ENCODE measurements around the gene HCFC1.

Gene HCFC1

DNA sequence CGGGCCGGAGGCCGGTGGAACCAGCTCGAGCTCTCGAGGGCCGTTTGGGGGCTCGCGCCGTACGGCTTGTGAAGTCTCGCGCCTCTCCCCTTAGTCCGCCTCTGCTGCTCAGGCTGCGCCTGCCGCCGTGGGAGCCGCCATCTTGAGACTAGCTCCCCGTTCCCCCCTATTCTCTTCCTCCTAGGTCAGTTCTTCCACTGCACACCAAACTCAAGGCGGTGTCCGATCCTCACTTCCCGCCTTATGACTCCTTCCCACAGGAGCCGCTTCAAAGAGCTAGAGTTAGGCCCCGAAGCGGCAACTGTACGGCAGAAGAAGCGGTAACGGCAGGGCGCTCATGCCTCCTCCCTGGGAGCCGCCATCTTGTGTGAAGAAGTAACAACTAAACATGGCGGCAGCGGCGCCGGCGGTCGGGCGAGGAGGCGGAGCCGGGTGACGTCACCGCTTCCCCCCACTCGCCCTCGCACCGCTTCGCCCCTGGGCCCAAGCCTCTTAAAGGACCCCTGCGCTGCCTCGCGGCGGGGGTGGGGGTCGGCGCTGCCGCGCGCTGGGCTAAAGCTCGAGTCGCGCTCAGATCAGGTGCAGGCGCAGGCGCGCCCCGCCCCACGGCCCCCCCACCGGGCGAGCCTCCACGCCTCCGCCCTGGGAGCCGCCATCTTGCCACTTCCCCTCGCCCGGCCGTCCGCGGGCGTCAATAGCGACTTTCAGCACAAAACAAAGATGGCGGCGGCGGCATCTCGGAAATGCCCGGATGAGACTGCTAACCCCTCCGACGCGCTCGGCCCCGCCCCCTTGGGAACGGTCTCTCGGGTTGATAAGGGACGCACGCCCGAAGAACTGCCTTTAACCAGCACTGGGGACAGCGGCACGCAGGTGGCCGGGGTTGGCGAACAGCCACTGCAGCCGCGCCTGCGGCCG lies at the start of gene HCFC1:
HCFC1 (minus strand) TSS at position 369 of the 918 bp plus-strand sequence. CDS start 978 bp downstream, outside the sequence.
- DNase-seq = peak; percentile 95

DNA sequence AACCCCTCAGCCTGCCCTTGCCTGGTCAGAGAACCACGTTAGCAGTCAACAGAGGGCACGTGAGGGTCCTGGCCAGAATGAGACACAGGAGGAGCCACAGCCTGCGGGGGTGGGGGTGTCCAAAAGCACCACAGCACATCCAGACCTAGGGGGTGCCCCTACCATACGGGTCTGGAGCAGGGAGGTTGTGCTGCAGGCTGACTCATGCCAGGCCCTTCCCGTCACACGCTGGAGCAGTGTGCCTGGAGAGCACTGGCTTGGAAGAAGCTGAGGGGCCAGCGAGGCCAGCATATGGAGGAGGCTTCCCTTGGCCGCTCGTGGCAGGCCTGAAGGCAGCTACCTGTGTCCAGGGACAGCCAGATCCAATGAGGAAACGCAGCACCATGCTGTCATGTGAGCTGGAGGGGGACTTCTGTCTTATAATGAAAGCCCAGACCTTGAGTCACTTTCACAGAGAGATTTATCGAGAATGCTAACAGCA lies 49.6 kb upstream of the HCFC1 start:
- DNase-seq = no peak

DNA sequence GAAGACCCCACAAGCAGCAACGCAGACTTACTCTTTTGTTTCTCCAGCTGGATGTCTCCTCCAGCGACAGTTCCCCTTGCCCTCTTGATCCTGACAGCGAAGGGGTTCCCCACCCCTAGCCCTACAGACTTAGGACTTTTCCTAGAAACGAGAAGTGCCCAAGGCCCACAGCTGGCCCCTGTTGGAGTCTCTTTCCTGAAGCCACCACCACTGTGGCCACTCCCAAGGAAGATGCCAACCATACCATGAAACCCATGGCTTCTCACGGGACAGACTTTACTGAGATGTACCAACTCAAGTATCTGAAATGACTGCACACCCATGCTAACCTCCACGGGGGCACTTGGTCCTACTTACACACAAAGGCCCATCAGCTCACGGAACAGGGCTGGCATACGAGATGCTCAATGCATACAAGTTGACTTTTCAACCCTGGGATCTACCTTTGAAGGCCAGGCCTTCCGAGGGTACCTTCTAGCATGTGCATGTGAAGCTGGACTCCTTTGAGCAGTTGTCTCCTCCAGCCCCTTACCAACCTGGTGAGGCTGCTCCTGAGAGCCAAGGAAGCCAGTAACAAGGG lies 49.0 kb upstream of the HCFC1 start:
- no peak for DNase-seq

DNA sequence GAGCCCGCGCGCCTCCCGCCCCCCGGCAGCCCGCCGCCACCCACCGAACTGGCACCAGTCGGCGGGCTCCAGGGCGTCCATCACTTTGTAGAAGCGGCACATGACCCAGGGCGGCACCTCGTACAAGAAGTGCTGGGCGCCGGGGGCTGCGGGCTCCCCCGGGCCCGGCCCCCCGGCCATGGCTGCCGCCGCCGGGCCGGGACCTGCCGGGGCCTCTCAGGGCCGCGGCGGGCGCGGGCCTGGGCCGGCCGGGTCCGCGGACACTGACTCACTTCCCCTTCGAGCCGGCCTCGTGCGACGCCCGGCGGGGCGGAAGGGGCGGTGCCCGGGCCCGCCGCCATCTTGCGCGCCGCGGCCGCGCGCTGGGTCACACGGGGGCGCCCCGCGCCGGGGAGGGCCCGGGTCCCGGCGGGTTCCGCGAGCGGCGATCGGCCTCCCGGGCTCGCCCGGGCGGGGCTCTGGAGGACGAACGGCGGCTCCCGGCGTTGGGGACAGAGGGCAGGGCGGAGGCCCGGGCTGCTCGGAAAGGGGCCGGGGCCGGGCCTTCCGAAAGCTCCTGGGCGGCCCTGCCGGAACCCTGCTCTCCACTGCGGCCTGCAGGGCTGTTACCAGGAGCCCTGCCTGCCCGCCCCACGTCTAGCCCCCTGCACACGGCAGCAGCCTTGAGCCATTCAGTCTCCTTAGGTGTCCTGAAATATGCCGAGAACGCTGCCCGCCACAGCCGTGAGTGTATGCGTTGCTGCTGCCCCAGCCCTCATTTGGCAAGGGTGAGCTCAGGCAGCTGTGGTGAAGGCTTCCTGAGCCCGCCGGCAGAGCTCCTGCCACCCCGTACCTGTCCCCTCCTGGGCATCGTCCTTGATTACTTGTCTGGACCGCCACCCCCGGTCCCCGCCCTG lies 48.3 kb upstream of the HCFC1 start, which contains the start of gene IRAK1:
IRAK1 (minus strand) TSS at position 270 of the 896 bp plus-strand sequence; CDS start at position 180, 90 bp downstream.
- DNase-seq = peak; percentile 64

DNA sequence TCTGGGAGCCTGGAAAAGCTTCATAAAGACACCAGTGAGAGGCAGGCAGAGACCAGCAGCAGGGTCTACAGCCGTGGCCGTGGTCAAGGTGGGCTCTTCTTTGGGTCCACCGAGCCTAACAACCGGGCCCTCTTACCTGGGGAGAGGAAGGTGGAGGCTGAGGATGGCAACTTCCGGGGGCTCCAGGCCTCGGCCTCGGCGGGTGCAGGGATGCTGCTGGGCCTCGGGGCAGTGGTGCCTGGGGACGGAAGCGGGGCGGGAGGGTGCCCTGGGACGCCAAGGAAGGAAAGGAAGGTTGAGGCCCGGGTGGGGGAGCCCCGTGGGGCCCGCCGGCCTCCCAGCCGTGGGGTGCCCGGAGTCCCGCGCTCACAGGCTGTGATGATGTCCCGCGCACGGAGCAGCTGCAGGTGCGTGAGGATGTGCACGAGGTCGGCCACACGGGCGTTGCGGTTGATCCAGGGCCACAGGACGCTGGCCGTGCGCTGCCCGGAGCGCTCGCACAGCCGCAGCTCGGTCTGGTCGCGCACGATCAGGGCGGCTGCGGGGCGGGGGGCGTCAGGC lies 47.5 kb upstream of the HCFC1 start:
- DNase-seq = peak; percentile 42

DNA sequence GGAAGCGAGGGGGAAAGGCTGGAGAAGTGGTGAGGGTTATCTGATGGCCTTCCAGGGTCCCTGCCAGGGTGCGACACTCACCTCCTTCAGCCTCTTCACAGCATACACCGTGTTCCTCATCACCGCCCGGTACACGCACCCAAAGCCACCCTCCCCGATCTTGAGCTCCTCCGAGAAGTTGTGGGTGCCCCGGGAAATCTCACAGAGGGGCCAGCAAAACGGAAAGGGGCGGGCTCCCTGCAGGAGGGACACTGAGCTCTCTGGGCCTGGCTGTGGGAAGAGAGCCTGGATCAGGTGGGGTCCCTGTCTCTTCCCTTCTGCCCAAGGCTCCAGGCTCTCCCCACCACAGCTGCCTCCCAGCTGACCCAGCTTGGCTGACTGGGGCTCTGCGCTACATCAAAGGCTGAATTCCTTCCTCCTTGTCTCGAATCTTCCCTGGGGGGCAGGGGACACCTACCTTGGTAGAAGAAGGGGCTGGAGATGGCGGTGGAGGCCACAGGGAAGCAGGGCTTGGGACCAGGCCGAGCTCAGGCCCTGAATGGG lies 47.0 kb upstream of the HCFC1 start:
- no peak for DNase-seq

DNA sequence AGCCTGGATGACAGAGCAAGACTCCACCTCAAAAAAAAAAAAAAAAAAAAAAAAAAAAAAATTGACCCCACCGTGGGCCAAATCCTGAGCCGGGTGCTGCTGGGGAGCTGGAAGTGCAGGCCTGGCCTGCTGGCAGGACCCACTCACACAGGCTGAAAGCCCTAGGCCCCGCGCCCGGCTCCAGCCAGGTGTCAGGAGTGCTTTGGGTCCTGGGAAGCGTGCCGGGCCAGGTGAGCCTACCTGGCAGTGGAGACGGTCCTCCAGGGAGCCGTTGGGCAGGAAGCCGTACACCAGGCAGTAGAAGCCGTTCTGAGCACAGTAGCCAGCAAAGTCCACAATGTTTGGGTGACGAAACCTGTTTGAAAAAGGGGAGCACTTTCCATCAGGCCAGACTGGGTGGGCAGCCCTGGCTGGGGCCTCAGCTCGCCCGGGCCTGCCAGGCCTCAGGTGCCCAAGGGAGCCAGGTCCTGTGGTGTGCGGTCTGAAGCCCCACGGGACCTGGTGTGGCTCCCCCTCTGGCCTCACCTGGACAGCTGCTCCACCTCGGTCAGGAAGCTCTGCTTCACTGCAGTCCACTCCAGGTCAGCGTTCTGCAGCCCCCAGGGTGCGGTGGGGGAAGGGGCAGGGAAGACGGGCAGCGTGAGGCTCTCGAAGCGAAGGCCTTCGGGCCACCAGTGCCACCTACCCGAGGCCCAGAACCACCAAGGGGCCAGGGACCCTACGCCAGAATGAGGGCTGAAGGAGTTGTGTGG lies 46.3 kb upstream of the HCFC1 start:
- no peak for DNase-seq

DNA sequence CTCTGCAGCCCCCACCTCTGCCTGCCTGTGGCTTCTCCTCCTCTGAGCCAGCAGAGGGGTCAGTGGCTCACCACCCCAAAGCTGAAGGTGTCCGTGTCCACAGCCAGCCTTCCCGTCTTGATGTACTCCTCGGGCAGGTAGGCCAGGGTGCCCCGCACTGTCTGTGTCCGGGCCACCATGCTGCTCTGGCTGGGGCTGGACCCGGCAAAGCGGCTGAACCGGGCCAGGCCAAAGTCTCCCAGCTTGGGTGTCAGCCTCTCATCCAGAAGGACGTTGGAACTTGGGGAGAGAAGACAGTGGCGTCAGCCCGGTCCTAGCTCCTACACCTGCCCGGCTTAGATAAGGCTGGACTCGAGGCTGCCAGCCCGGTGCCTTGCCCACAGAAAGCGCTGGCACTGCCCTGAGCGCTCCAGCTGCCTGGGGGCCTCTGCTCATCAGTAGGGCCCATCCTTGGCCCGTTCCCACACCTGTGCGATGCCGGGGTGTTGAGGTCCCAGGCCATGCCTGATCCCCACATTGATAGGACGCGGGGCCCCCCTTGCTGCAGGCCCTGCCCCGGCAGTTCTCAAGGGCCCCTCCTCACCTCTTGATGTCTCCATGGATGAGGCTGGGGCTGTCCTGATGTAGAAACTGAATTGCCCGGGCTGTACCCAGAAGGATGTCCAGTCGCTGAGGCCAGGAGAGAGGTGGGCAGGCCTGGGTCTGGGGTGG lies 44.9 kb upstream of the HCFC1 start:
- DNase-seq = no peak

DNA sequence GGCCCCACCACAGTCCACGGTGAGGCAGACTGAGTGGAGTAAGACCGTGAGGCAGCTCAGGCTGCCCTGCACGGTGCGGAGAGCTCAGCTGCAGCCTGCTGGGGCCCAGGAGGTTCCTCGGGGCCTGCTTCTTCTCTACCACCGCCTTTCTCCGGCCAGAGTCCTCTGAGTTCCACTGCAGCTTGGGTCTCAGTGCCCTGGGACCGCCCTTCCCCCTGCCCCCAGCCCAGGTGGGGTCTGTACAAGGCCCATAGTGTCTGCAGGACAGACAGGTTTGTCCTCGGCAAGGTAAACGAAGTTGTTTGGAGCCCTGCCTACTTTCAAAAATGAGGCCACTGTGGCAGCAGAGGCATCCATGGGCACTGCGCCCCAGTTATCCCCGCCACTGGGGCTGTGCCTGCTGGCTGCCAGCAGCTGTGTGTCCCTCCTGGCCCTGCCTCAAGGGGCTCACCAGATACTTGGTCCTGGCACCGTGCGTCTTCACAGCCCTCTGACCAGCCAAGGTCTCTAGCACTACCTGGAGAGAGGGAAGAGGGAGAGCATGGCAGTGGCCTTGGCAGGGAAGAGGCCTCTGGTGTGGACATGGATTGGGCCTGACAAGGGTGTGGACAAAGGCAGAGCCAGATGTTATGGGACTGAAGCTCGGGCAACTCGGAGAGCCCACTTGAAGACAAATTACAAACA lies 44.1 kb upstream of the HCFC1 start:
- DNase-seq = no peak

DNA sequence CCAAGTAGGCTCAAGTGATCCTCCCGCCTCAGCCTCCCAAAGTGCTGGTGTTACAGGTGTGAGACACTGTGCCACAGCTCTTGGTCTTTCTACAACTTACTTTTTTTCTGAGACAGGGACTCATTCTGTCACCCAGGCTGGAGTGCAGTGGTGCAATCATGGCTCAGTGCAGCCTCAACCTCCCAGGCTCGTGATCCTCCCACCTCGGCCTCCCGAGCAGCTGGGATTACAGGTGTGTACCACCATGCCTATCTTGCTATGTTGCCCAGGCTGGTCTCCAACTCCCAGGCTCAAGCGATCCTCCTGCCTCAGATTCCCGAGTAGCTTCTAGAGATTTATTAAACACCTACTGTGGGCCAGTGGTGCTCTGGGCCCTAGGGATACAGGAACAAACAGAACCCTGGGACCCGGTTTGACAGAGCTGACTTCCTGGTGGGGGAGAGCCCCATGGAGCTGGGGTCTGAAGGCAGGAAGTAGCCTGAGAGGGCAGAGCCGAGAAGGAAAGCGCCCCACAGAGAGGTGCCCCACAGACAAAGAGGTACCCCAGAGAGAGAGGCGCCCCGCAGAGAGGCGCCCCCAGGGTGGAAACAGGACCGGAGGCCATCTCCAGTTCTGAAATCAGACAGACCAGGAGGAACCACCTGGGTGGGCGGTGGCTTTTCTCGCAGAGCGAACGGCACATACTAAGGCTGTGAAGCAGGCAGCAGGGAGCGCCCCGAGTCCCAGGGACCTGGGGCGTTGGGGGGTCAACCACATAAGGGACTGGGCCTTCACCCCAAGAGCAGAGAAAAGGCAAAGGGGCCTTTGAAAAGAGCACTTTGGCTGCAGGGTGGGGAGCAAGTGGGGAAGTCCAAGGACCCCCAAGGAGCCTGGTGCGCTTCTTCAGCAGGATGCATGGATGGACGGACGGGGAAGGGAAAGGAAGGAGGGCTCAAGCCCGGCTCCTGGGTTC lies 43.1 kb upstream of the HCFC1 start:
- DNase-seq = no peak

DNA sequence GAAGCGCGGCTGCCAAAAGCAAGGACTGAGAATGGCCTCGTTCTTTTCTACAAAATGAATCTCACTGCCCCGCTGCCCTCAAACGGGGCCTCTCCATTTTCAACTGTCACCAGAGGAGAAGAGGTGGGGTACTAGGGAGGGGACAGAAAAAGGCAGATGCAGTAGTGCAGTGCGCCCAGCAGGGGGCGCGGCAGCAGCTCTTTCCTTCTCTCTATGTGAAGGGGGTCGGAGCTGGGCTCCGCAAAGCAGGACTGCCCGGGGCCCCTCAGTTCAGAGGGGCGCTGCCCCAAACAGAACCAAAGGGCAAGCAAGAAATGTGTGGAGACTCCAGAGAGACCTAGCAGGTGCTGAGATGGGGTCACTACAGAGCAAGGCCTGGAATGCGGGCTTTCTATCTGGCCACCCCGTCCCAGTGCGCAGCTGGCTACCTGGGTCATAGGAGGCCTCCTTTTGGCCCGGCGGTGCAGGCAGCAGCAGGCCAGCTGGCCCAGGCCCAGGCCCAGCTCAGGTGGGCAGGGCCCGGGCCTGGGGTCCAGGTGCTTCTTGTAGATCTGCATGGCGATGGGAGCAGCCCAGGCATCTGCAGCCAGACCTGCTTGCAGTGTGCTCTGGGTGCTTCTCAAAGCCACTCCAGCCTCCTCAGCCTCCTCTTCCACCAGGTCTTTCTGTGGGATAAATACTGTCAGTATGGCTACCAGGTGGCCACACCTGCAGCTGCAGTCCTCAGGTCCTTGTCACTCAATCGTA lies 42.2 kb upstream of the HCFC1 start:
- DNase-seq = peak; percentile 64

DNA sequence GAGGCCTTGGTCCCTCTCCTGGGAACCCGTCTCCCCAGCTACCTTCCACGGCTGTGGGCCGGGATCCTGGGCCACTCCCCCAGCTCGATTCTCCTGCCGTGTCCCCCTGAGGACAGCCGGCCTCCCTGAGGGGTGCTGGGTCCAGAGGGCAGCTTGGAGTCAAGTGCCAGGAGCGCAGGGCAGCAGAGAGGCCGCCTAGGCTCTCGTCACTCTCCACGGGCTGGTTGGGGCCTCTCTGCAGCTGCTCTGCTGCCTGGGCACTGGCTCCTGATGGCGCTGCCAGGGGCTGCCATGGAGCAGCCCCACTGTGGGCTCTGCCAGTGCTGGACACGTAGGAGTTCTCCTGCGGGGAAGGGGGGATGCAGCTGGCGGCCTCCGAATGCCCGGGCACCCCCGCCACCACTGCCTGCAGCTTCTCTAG lies 41.4 kb upstream of the HCFC1 start:
- no peak for DNase-seq

DNA sequence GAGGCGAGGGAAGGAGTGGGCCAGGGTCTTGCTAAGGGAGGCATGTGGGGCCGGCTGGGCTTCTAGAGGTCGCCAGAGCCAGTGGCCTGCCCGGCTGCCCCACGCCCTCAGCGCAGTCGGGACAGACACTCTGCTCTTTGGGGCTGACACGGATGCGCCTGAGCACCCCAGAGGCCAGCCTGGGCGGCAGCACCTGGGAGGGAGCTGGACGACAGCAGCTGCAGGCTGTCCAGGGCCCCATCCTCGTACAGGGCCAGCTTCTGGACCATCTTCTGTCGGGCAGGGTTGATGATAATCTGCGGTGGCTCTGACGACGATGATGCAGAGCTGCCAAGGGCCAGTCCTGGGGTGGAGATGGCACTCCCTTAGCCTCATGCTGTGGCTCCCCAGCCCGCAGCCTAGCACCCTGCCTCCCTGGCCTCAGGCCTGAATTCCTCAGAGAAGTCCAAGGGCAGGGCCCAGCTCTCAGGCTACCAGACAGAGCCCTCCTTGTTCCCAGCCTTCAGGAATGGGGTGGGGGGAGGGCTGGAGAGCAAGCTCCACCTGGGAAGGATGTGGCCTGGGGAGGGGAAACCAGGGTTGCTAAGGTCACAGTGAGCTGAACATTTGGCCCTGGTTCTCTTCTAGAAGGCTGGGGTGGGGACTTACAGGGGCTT lies 40.8 kb upstream of the HCFC1 start:
- no peak for DNase-seq

DNA sequence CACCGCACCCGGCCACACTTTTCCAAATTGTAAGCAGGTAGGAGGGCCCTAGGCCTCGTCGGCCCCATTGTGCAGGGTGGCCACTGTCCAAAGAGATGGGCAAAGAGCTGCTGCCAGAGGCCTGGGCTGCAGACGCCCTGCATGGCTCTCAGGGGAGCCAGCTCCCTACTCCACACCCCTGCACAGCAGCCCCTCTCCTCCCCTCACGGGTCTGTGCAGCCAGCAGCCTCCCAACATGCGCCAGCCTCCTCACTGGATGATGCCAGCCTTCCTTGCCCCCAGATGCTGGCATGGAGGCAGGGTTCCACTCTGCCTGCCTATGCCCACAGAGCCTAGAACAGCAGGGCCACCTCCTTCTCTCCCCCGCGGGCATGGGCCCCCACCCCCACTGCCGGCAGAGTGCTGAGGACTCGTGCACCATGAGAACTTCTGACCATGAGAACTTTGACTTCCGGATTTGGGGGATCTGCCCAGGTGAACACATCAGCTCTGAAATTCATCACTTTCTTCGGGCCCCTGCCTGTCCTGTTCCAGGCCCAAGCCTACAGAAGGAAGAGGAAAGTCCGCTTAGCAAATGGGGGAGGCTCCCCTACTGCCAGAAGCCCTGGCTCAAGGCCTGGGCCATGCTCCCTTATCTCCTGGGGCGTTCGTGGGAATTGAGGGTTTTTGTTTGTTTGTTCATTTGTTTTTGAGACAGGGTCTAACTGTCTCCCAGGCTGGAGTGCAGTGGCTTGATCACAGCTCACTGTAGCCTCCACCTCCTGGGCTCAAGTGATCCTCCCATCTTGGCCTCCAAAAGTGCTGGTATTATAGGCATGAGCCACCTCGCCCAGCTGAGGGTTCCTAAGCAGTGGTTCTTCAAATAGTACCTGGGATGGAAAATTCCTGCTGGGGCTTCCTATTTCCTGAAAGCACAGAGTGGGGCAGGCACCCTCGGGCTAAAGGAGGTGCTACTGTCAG lies 40.0 kb upstream of the HCFC1 start:
- no peak for DNase-seq

DNA sequence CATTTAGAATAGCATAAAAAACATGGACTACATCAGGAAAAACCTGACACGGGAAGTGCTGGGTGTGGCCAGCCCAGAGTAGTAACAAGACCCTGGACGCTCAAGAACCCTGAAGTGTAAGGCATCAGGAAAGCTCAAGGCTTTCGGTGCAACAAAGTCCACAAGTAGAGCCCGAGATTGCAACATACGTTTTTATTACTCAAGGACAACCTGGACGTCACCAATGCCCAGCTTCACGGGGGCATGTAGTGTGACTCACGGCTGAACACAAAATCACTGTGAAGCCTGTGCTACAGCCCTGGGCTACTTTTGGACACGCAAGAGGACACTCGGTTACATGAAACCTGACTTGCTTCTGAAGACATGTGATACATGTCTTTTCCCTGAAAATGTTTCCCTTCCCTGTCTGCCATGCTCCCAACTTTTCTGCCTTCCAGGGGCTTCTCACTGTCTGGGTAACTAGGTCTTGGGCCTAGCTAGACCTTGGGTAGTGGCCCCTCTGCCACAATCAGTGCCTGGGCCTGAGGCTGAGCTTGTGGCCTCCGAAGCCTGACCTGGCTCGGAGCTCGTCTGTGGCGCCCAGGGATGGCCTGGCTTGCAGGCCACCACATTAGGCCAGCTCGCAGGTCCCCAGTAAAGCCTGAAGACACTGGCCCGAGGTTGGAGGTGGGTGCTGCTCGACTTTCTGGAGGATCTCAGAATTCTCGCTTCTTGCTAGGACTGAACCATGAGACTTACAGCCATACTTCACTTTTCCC lies 38.9 kb upstream of the HCFC1 start:
- DNase-seq = no peak

DNA sequence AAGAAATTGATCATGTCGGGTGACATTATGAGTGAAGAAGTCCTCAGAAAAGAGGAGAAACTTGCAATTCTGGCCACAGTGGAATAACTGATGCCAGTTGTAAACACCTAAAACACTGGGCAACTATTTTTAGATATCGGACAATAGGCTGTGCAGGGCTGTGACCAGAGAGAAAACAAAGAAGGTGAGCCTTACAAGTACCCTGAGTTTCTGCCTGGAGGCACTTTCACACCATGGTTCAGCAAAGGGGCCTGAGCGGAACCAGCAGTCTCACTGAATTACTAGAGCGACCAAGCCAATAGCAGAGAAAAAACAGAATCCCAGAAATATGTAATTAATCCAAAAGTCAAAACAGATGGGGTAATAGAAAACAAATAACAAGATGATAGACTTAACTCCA lies 36.9 kb upstream of the HCFC1 start:
- DNase-seq = no peak

Measured in CD4-positive, alpha-beta T cell treated with Interleukin-6 for 4 hours (primary cell).